Activated naive CD4-positive, alpha-beta T cell treated with anti-CD3 and anti-CD28 coated beads for 36 hours (primary cell): ENCODE results near the gene P2RX6. TPM values are rescaled to one million over a fixed set of nuclear protein-coding genes. Genes with fewer than 3 reads are reported as not detected.

Experiments
- CTCF ChIA-PET: fragments of 350-600 bp; sonication (Branson Sonifier 250); formaldehyde crosslinking; loops from one replicate; lab custom pipeline; 2021; ENCODE audit warnings: antibody characterized with exemption; lab: Charles Lee
- DNase-seq: peaks from one replicate; pipeline ENCODE4 v3.0.0-alpha.2; 2020
- H3K27ac Mint-ChIP-seq: one replicate; pipeline ENCODE4 v1.8.0; 2021; ENCODE audit warnings: mild to moderate bottlenecking, mixed read lengths
- H3K27me3 Mint-ChIP-seq: one replicate; pipeline ENCODE4 v1.8.0; 2021; ENCODE audit warnings: low read depth, mixed read lengths
- H3K36me3 Mint-ChIP-seq: one replicate; pipeline ENCODE4 v1.8.0; 2021; ENCODE audit warnings: low read depth, mixed read lengths
- H3K4me1 Mint-ChIP-seq: one replicate; pipeline ENCODE4 v1.8.0; 2021; ENCODE audit warnings: low read depth, mixed read lengths
- H3K4me3 Mint-ChIP-seq: one replicate; pipeline ENCODE4 v1.8.0; 2021; ENCODE audit warnings: mild to moderate bottlenecking, moderate library complexity, mixed read lengths
- H3K9me3 Mint-ChIP-seq: one replicate; pipeline ENCODE4 v1.8.0; 2021; ENCODE audit warnings: mixed read lengths
- intact Hi-C: fragments of 100-400 bp; cut with micrococcal nuclease; formaldehyde crosslinking; loops from one replicate; pipeline ENCODE4 v1.15.1; 2023
- total RNA-seq, 2 experiments: library from RNA; stranded (reverse); gene quantifications; one replicate each; pipeline ENCODE4 v1.2.3, GENCODE V29; 2021

P2RX6 gene
- total RNA-seq, 2 experiments from 2014 or later: 0.12 TPM; not detected in 1

- peak within 1 kb of the TSS; percentile 97 for H3K4me3 Mint-ChIP-seq
- H3K27me3 Mint-ChIP-seq: no peaks in the 10 kb centered on the region
- peak within 1 kb of the TSS; percentile 87 for H3K27ac Mint-ChIP-seq
- peaks cover 11% of the 10 kb centered on the region for H3K9me3 Mint-ChIP-seq
- CTCF ChIA-PET: interaction anchor here (0.5 to 1.1 kb wide), 7 partner anchors 9 to 26 kb away, joined by 3 to 4 read pairs (median 3); no protein-coding TSS in a partner anchor
- H3K36me3 Mint-ChIP-seq: peaks cover 13% of the 10 kb centered on the region
- H3K4me1 Mint-ChIP-seq: peaks cover 41% of the 10 kb centered on the region
- peak; percentile 80 for DNase-seq
- intact Hi-C loops: loop anchor here (1.0 to 2.0 kb wide), 4 partner anchors 19 to 124 kb away; partner anchors contain the start of genes CRKL and PI4KA
Observed at GRCh38 chr22:20981787-20982562, 33.0 kb upstream of the P2RX6 start, which contains the start of gene LZTR1. LZTR1 (plus strand) TSS chr22:20982297; CDS start chr22:20982372, 75 bp downstream.

GRCh38 chr22:20982563-20982882 lies 32.4 kb upstream of the P2RX6 start:
- peaks cover 11% of the 10 kb centered on the region for H3K9me3 Mint-ChIP-seq
- intact Hi-C loops: loop anchor here (1.0 to 2.0 kb wide), 4 partner anchors 19 to 124 kb away; partner anchors contain the start of genes CRKL and PI4KA
- H3K4me3 Mint-ChIP-seq: peak overlapping the region; percentile 97
- CTCF ChIA-PET: interaction anchor here (0.5 to 1.1 kb wide), 6 partner anchors 9 to 25 kb away, joined by 3 to 4 read pairs (median 3); no protein-coding TSS in a partner anchor
- peaks cover 15% of the 10 kb centered on the region for H3K36me3 Mint-ChIP-seq
- peaks cover 41% of the 10 kb centered on the region for H3K4me1 Mint-ChIP-seq
- H3K27ac Mint-ChIP-seq: peak overlapping the region; percentile 85
- no peak for DNase-seq
- H3K27me3 Mint-ChIP-seq: no peaks in the 10 kb centered on the region

- CTCF ChIA-PET: no interaction called here
- H3K4me3 Mint-ChIP-seq: peak overlapping the region; percentile 97
- peaks cover 20% of the 10 kb centered on the region for H3K36me3 Mint-ChIP-seq
- intact Hi-C loops: loop anchor here (2.0 kb wide), 1 partner anchor 20 kb away; no protein-coding TSS in a partner anchor
- DNase-seq: no peak
- H3K27ac Mint-ChIP-seq: peak overlapping the region; percentile 85
- H3K9me3 Mint-ChIP-seq: peaks cover 9% of the 10 kb centered on the region
- peaks cover 41% of the 10 kb centered on the region for H3K4me1 Mint-ChIP-seq
- H3K27me3 Mint-ChIP-seq: no peaks in the 10 kb centered on the region
Observed at GRCh38 chr22:20983081-20983771, 31.7 kb upstream of the P2RX6 start.

GRCh38 chr22:20985720-20986119 lies 29.2 kb upstream of the P2RX6 start:
- H3K27me3 Mint-ChIP-seq: no peaks in the 10 kb centered on the region
- DNase-seq: no peak
- CTCF ChIA-PET: interaction anchor here (0.6 to 1.0 kb wide), 2 partner anchors 35 to 104 kb away, joined by 3 read pairs; no protein-coding TSS in a partner anchor
- no peaks in the 10 kb centered on the region for H3K9me3 Mint-ChIP-seq
- peaks cover 22% of the 10 kb centered on the region for H3K36me3 Mint-ChIP-seq
- H3K4me1 Mint-ChIP-seq: peaks cover 29% of the 10 kb centered on the region
- H3K4me3 Mint-ChIP-seq: no peak overlapping the region
- no peak overlapping the region for H3K27ac Mint-ChIP-seq
- intact Hi-C loops: no loop called here

- no peaks in the 10 kb centered on the region for H3K27me3 Mint-ChIP-seq
- DNase-seq: no peak
- H3K4me3 Mint-ChIP-seq: no peak overlapping the region
- H3K9me3 Mint-ChIP-seq: no peaks in the 10 kb centered on the region
- intact Hi-C loops: no loop called here
- CTCF ChIA-PET: interaction anchor here (0.6 to 1.0 kb wide), 2 partner anchors 35 to 105 kb away, joined by 3 read pairs; no protein-coding TSS in a partner anchor
- no peak overlapping the region for H3K27ac Mint-ChIP-seq
- peaks cover 22% of the 10 kb centered on the region for H3K36me3 Mint-ChIP-seq
- H3K4me1 Mint-ChIP-seq: peaks cover 23% of the 10 kb centered on the region
Observed at GRCh38 chr22:20986365-20986764, 28.6 kb upstream of the P2RX6 start.

- H3K9me3 Mint-ChIP-seq: no peaks in the 10 kb centered on the region
- H3K4me1 Mint-ChIP-seq: peaks cover 20% of the 10 kb centered on the region
- no peak overlapping the region for H3K27ac Mint-ChIP-seq
- H3K27me3 Mint-ChIP-seq: no peaks in the 10 kb centered on the region
- H3K36me3 Mint-ChIP-seq: peaks cover 22% of the 10 kb centered on the region
- intact Hi-C loops: no loop called here
- CTCF ChIA-PET: no interaction called here
- no peak for DNase-seq
- H3K4me3 Mint-ChIP-seq: no peak overlapping the region
Observed at GRCh38 chr22:20987375-20987774, 27.6 kb upstream of the P2RX6 start.

- Mint-ChIP-seq H3K27me3 (no peaks in the 10 kb centered on the region), H3K9me3 (no peaks in the 10 kb centered on the region), H3K4me1 (peaks cover 12% of the 10 kb centered on the region), H3K4me3 (no peak overlapping the region), H3K27ac (no peak overlapping the region), H3K36me3 (peaks cover 20% of the 10 kb centered on the region)
- intact Hi-C loops: no loop called here
- no peak for DNase-seq
- CTCF ChIA-PET: no interaction called here
Observed at GRCh38 chr22:20988573-20989322, 26.2 kb upstream of the P2RX6 start.

- no peak for DNase-seq
- Mint-ChIP-seq H3K27me3 (no peaks in the 10 kb centered on the region), H3K27ac (no peak overlapping the region), H3K9me3 (no peaks in the 10 kb centered on the region), H3K4me1 (peaks cover 6% of the 10 kb centered on the region), H3K36me3 (peaks cover 14% of the 10 kb centered on the region), H3K4me3 (no peak overlapping the region)
- CTCF ChIA-PET: no interaction called here
- intact Hi-C loops: no loop called here
Observed at GRCh38 chr22:20989323-20990138, 25.4 kb upstream of the P2RX6 start.

- CTCF ChIA-PET: interaction anchor here (0.6 to 1.4 kb wide), 2 partner anchors 8 to 48 kb away, joined by 3 read pairs; partner anchors contain the start of gene LZTR1
- Mint-ChIP-seq H3K4me1 (peaks cover 6% of the 10 kb centered on the region), H3K36me3 (peaks cover 17% of the 10 kb centered on the region), H3K9me3 (no peaks in the 10 kb centered on the region), H3K4me3 (no peak overlapping the region), H3K27me3 (no peaks in the 10 kb centered on the region), H3K27ac (no peak overlapping the region)
- intact Hi-C loops: no loop called here
- no peak for DNase-seq
Observed at GRCh38 chr22:20990184-20991180, 24.5 kb upstream of the P2RX6 start.

- Mint-ChIP-seq H3K4me3 (no peak overlapping the region), H3K27me3 (no peaks in the 10 kb centered on the region), H3K4me1 (peaks cover 6% of the 10 kb centered on the region), H3K36me3 (peaks cover 15% of the 10 kb centered on the region), H3K27ac (no peak overlapping the region), H3K9me3 (no peaks in the 10 kb centered on the region)
- intact Hi-C loops: no loop called here
- CTCF ChIA-PET: interaction anchor here (0.6 to 1.4 kb wide), 2 partner anchors 9 to 47 kb away, joined by 3 read pairs; partner anchors contain the start of gene LZTR1
- DNase-seq: no peak
Observed at GRCh38 chr22:20991252-20992055, 23.5 kb upstream of the P2RX6 start.
